GM20431 (cell line): ENCODE data around the gene CUX1.
"Not testable (repeated sequence)": the region's sequence is repeated elsewhere in the genome, so short reads cannot be mapped to it uniquely, and the experiment has no call there.

Experiments used
- in situ Hi-C: fragments of 300-500 bp; cut with MseI, MboI; formaldehyde crosslinking; loops from one replicate; pipeline ENCODE4 v1.15.0; 2020; ENCODE audit warnings: low sequenced_read_pairs; ENCODE audit not compliant: unreplicated experiment

Gene CUX1

GRCh38 chr7:102047167-102047566 lies 229.7 kb downstream of the CUX1 start:
- in situ Hi-C loops: no loop called here

GRCh38 chr7:102049765-102050164 lies 232.3 kb downstream of the CUX1 start:
- in situ Hi-C loops: no loop called here

- in situ Hi-C loops: no loop called here
Measured at GRCh38 chr7:102050864-102051460, 233.5 kb downstream of the CUX1 start.

- in situ Hi-C loops: not testable (repeated sequence)
Measured at GRCh38 chr7:102051736-102052135, 234.3 kb downstream of the CUX1 start.

GRCh38 chr7:102054158-102054557 lies 236.7 kb downstream of the CUX1 start:
- in situ Hi-C loops: no loop called here

- in situ Hi-C loops: no loop called here
Measured at GRCh38 chr7:102055181-102055976, 238.0 kb downstream of the CUX1 start.

GRCh38 chr7:102059524-102059923 lies 242.1 kb downstream of the CUX1 start:
- in situ Hi-C loops: no loop called here

GRCh38 chr7:102061354-102061945 lies 244.0 kb downstream of the CUX1 start:
- in situ Hi-C loops: no loop called here

- in situ Hi-C loops: no loop called here
Measured at GRCh38 chr7:102061981-102062390, 244.6 kb downstream of the CUX1 start.

- in situ Hi-C loops: no loop called here
Measured at GRCh38 chr7:102063690-102064180, 246.3 kb downstream of the CUX1 start.

GRCh38 chr7:102064361-102065025 lies 247.1 kb downstream of the CUX1 start:
- in situ Hi-C loops: no loop called here

GRCh38 chr7:102065226-102065625 lies 247.8 kb downstream of the CUX1 start:
- in situ Hi-C loops: no loop called here

- in situ Hi-C loops: no loop called here
Measured at GRCh38 chr7:102066476-102066875, 249.1 kb downstream of the CUX1 start.

- in situ Hi-C loops: no loop called here
Measured at GRCh38 chr7:102068846-102069245, 251.4 kb downstream of the CUX1 start.

GRCh38 chr7:102069931-102070629 lies 252.7 kb downstream of the CUX1 start:
- in situ Hi-C loops: no loop called here

- in situ Hi-C loops: no loop called here
Measured at GRCh38 chr7:102072003-102072402, 254.6 kb downstream of the CUX1 start.

- in situ Hi-C loops: no loop called here
Measured at GRCh38 chr7:102072636-102073209, 255.3 kb downstream of the CUX1 start.

- in situ Hi-C loops: no loop called here
Measured at GRCh38 chr7:102073931-102074880, 256.8 kb downstream of the CUX1 start.

GRCh38 chr7:102075126-102075525 lies 257.7 kb downstream of the CUX1 start:
- in situ Hi-C loops: no loop called here
